Measurements from ENCODE around the gene ANAPC10. TPM values are rescaled to one million over a fixed set of nuclear protein-coding genes. Genes with fewer than 3 reads are reported as not detected.
"Not testable (repeated sequence)": the region's sequence is repeated elsewhere in the genome, so short reads cannot be mapped to it uniquely, and the experiment has no call there.

ANAPC10 gene
- total RNA-seq, 1 donor from 2014 or later, result 26.6 TPM

GRCh38 chr4:145019346-145019745 is 78.7 kb downstream of the ANAPC10 start:
- Histone ChIP-seq H3K9ac (ENCODE audit: low read depth in 1 of 3, low read length in 3 of 3) (no peak overlapping the region), H3K4me1 (ENCODE audit: control insufficient read depth in 3 of 3, insufficient read depth in 3 of 3, low read length in 3 of 3) (no peaks in the 10 kb centered on the region), H3K27me3 (ENCODE audit: control insufficient read depth in 3 of 3, insufficient read depth in 3 of 3, low read length in 3 of 3) (no peaks in the 10 kb centered on the region), H3K4me3 (ENCODE audit: low read length in 3 of 3) (no peak overlapping the region), H3K9me3 (ENCODE audit: control insufficient read depth in 3 of 3, low read length in 3 of 3) (no peaks in the 10 kb centered on the region), H3K36me3 (ENCODE audit: control insufficient read depth in 3 of 3, insufficient read depth in 3 of 3, low read length in 3 of 3) (no peaks in the 10 kb centered on the region), H3K27ac (ENCODE audit: low read depth, low read length) (no peak overlapping the region)

DNA sequence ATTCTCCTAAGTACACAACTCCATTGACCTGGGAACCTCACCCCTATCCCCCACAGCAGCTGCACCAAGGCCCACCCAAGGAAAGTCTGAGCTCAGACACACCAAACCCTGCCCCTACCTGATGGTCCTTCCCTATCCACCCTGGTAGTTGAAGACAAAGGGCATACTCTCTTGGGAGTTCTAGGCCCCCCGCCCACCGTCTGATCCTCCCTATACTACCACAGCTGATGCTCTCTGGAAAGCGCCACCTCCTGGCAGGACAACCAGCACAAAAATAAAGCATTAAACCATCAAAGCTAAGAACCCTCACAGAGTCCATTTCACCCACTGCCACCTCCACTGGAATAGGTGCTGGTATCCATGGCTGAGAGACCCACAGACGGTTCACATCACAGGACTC is 83.6 kb downstream of the ANAPC10 start:
- Histone ChIP-seq H3K36me3 (ENCODE audit: control insufficient read depth in 3 of 3, insufficient read depth in 3 of 3, low read length in 3 of 3) (no peaks in the 10 kb centered on the region), H3K27ac (ENCODE audit: low read depth, low read length) (no peak overlapping the region), H3K4me3 (ENCODE audit: low read length in 3 of 3) (no peak overlapping the region), H3K9ac (ENCODE audit: low read depth in 1 of 3, low read length in 3 of 3) (no peak overlapping the region), H3K9me3 (ENCODE audit: control insufficient read depth in 3 of 3, low read length in 3 of 3) (no peaks in the 10 kb centered on the region), H3K27me3 (ENCODE audit: control insufficient read depth in 3 of 3, insufficient read depth in 3 of 3, low read length in 3 of 3) (no peaks in the 10 kb centered on the region), H3K4me1 (ENCODE audit: control insufficient read depth in 3 of 3, insufficient read depth in 3 of 3, low read length in 3 of 3) (no peaks in the 10 kb centered on the region)

DNA sequence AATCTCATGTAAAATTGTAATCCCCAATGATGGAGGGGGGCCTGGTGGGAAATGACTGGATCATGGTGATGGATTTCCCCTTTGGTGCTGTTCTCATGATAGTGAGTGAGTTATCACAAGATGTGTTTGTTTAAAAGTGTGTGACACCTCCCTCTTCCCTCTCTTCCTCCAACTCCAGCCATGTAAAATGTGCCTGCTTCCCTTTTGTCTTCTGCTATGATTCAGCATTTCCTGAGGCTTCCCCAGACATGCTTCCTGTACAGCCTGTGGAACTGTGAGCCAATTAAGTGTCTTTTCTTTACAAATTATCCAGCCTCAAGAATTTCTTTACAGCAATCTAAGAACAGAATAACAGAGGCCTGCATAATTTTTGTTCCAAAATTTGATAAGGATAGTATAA is 85.2 kb downstream of the ANAPC10 start:
- no peaks in the 10 kb centered on the region for H3K36me3 ChIP-seq (ENCODE audit: control insufficient read depth in 3 of 3, insufficient read depth in 3 of 3, low read length in 3 of 3)
- no peak overlapping the region for H3K27ac ChIP-seq (ENCODE audit: low read depth, low read length)
- no peaks in the 10 kb centered on the region for H3K27me3 ChIP-seq (ENCODE audit: control insufficient read depth in 3 of 3, insufficient read depth in 3 of 3, low read length in 3 of 3)
- H3K4me1 ChIP-seq (ENCODE audit: control insufficient read depth in 3 of 3, insufficient read depth in 3 of 3, low read length in 3 of 3), result no peaks in the 10 kb centered on the region
- no peak overlapping the region for H3K9ac ChIP-seq (ENCODE audit: low read depth in 1 of 3, low read length in 3 of 3)
- no peaks in the 10 kb centered on the region for H3K9me3 ChIP-seq (ENCODE audit: control insufficient read depth in 3 of 3, low read length in 3 of 3)
- no peak overlapping the region for H3K4me3 ChIP-seq (ENCODE audit: low read length in 3 of 3)

DNA sequence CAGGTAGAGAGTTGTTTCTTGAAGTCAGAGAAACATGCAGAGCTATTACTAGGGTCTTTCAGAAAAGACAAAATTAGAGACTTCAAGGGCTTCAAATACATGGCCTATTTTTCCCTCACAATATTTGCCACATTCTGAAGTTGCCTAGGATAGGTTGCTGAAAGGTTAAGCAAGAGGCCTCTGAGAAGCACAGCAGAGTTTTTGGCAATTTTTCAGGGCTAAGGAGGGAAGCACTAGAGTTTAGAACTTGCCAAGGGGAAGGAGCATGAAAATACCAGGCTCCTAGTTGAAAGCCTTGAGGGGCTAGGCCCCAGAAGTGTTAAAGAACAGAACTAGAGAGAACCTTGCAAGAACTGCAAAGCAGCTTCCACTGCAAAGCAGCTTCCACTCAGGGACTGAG is 86.4 kb downstream of the ANAPC10 start:
- Histone ChIP-seq H3K9me3 (ENCODE audit: control insufficient read depth in 3 of 3, low read length in 3 of 3) (no peaks in the 10 kb centered on the region), H3K9ac (ENCODE audit: low read depth in 1 of 3, low read length in 3 of 3) (no peak overlapping the region), H3K4me1 (ENCODE audit: control insufficient read depth in 3 of 3, insufficient read depth in 3 of 3, low read length in 3 of 3) (no peaks in the 10 kb centered on the region), H3K36me3 (ENCODE audit: control insufficient read depth in 3 of 3, insufficient read depth in 3 of 3, low read length in 3 of 3) (no peaks in the 10 kb centered on the region), H3K27ac (ENCODE audit: low read depth, low read length) (no peak overlapping the region), H3K4me3 (ENCODE audit: low read length in 3 of 3) (no peak overlapping the region), H3K27me3 (ENCODE audit: control insufficient read depth in 3 of 3, insufficient read depth in 3 of 3, low read length in 3 of 3) (no peaks in the 10 kb centered on the region)

- not testable (repeated sequence) for H3K4me1 ChIP-seq (ENCODE audit: control insufficient read depth in 3 of 3, insufficient read depth in 3 of 3, low read length in 3 of 3); H3K9ac ChIP-seq (ENCODE audit: low read depth in 1 of 3, low read length in 3 of 3); H3K9me3 ChIP-seq (ENCODE audit: control insufficient read depth in 3 of 3, low read length in 3 of 3); H3K27ac ChIP-seq (ENCODE audit: low read depth, low read length); H3K4me3 ChIP-seq (ENCODE audit: low read length in 3 of 3); H3K36me3 ChIP-seq (ENCODE audit: control insufficient read depth in 3 of 3, insufficient read depth in 3 of 3, low read length in 3 of 3); H3K27me3 ChIP-seq (ENCODE audit: control insufficient read depth in 3 of 3, insufficient read depth in 3 of 3, low read length in 3 of 3)
These were observed 87.7 kb downstream of the ANAPC10 start for GRCh38 chr4:145010315-145010714.

- Histone ChIP-seq H3K9me3 (ENCODE audit: control insufficient read depth in 3 of 3, low read length in 3 of 3) (no peaks in the 10 kb centered on the region), H3K36me3 (ENCODE audit: control insufficient read depth in 3 of 3, insufficient read depth in 3 of 3, low read length in 3 of 3) (no peaks in the 10 kb centered on the region), H3K4me3 (ENCODE audit: low read length in 3 of 3) (no peak overlapping the region), H3K4me1 (ENCODE audit: control insufficient read depth in 3 of 3, insufficient read depth in 3 of 3, low read length in 3 of 3) (no peaks in the 10 kb centered on the region), H3K27me3 (ENCODE audit: control insufficient read depth in 3 of 3, insufficient read depth in 3 of 3, low read length in 3 of 3) (no peaks in the 10 kb centered on the region), H3K27ac (ENCODE audit: low read depth, low read length) (no peak overlapping the region), H3K9ac (ENCODE audit: low read depth in 1 of 3, low read length in 3 of 3) (no peak overlapping the region)
These were observed 94.3 kb downstream of the ANAPC10 start for GRCh38 chr4:145003675-145004074.

DNA sequence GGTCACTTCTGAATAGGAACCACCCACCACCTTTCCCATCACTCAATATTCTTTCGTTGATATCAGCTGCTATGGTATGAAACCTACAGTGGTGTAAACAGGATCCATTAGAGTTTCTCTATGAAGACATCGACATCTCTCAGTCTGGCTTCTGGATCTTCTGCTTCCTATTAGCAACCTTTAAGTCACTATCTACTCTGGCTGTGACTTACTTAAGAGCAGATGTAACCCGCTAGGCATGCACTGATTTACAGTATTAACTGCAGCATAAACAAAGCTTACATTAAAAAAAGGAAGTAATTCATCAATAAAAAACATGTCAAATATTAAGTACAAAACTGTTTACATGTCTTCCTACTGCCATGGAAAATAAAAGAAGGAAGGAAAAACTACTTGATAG is 96.4 kb downstream of the ANAPC10 start:
- Histone ChIP-seq H3K36me3 (ENCODE audit: control insufficient read depth in 3 of 3, insufficient read depth in 3 of 3, low read length in 3 of 3) (no peaks in the 10 kb centered on the region), H3K27me3 (ENCODE audit: control insufficient read depth in 3 of 3, insufficient read depth in 3 of 3, low read length in 3 of 3) (no peaks in the 10 kb centered on the region), H3K4me3 (ENCODE audit: low read length in 3 of 3) (no peak overlapping the region), H3K27ac (ENCODE audit: low read depth, low read length) (no peak overlapping the region), H3K4me1 (ENCODE audit: control insufficient read depth in 3 of 3, insufficient read depth in 3 of 3, low read length in 3 of 3) (no peaks in the 10 kb centered on the region), H3K9me3 (ENCODE audit: control insufficient read depth in 3 of 3, low read length in 3 of 3) (no peaks in the 10 kb centered on the region), H3K9ac (ENCODE audit: low read depth in 1 of 3, low read length in 3 of 3) (no peak overlapping the region)

DNA sequence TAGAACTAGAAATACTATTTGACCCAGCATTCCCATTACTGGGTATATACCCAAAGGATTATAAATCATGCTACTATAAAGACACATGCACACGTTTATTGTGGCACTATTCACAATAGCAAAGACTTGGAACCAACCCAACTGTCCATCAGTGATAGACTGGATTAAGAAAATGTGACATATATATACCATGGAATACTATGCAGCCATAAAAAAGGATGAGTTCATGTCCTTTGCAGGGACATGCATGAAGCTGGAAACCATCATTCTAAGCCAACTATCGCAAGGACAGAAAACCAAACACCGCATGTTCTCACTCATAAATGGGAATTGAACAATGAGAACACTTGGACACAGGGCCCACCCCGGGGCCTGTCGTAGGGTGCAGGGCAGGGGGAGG is 97.3 kb downstream of the ANAPC10 start:
- H3K4me3 ChIP-seq (ENCODE audit: low read length in 3 of 3); H3K9ac ChIP-seq (ENCODE audit: low read depth in 1 of 3, low read length in 3 of 3); H3K36me3 ChIP-seq (ENCODE audit: control insufficient read depth in 3 of 3, insufficient read depth in 3 of 3, low read length in 3 of 3); H3K9me3 ChIP-seq (ENCODE audit: control insufficient read depth in 3 of 3, low read length in 3 of 3); H3K4me1 ChIP-seq (ENCODE audit: control insufficient read depth in 3 of 3, insufficient read depth in 3 of 3, low read length in 3 of 3); H3K27ac ChIP-seq (ENCODE audit: low read depth, low read length); H3K27me3 ChIP-seq (ENCODE audit: control insufficient read depth in 3 of 3, insufficient read depth in 3 of 3, low read length in 3 of 3): not testable (repeated sequence)

- H3K36me3 ChIP-seq (ENCODE audit: control insufficient read depth in 3 of 3, insufficient read depth in 3 of 3, low read length in 3 of 3), result no peaks in the 10 kb centered on the region
- no peak overlapping the region for H3K27ac ChIP-seq (ENCODE audit: low read depth, low read length)
These were observed 108.7 kb downstream of the ANAPC10 start for GRCh38 chr4:144989306-144989705.

DNA sequence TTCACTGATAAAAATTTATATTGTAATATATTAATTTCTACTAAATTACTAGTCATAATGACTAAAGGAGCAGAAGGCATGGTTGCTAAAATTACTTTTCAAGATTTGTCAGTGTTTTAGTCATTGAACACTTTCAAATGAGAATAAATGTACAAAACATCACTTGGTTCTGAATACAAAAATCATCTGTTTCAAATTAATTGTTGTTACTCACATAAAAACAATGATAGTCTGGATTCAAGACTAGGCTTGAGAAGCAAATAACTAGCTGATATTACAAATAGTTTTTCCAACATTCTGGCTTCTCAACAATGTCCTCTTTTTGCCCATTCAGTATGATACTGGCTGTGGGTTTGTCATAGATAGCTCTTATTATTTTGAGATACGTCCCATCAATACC is 112.5 kb downstream of the ANAPC10 start:
- Histone ChIP-seq H3K27ac (ENCODE audit: low read depth, low read length) (no peak overlapping the region), H3K27me3 (ENCODE audit: control insufficient read depth in 3 of 3, insufficient read depth in 3 of 3, low read length in 3 of 3) (no peaks in the 10 kb centered on the region), H3K9ac (ENCODE audit: low read depth in 1 of 3, low read length in 3 of 3) (no peak overlapping the region), H3K4me1 (ENCODE audit: control insufficient read depth in 3 of 3, insufficient read depth in 3 of 3, low read length in 3 of 3) (no peaks in the 10 kb centered on the region), H3K4me3 (ENCODE audit: low read length in 3 of 3) (no peak overlapping the region), H3K36me3 (ENCODE audit: control insufficient read depth in 3 of 3, insufficient read depth in 3 of 3, low read length in 3 of 3) (no peaks in the 10 kb centered on the region), H3K9me3 (ENCODE audit: control insufficient read depth in 3 of 3, low read length in 3 of 3) (no peaks in the 10 kb centered on the region)

More at GRCh38 chr4:144989306-144989705, 108.7 kb downstream of the ANAPC10 start:
- Histone ChIP-seq H3K4me1 (ENCODE audit: control insufficient read depth in 3 of 3, insufficient read depth in 3 of 3, low read length in 3 of 3) (no peaks in the 10 kb centered on the region), H3K27me3 (ENCODE audit: control insufficient read depth in 3 of 3, insufficient read depth in 3 of 3, low read length in 3 of 3) (no peaks in the 10 kb centered on the region), H3K4me3 (ENCODE audit: low read length in 3 of 3) (no peak overlapping the region), H3K9me3 (ENCODE audit: control insufficient read depth in 3 of 3, low read length in 3 of 3) (no peaks in the 10 kb centered on the region), H3K9ac (ENCODE audit: low read depth in 1 of 3, low read length in 3 of 3) (no peak overlapping the region)

DNA sequence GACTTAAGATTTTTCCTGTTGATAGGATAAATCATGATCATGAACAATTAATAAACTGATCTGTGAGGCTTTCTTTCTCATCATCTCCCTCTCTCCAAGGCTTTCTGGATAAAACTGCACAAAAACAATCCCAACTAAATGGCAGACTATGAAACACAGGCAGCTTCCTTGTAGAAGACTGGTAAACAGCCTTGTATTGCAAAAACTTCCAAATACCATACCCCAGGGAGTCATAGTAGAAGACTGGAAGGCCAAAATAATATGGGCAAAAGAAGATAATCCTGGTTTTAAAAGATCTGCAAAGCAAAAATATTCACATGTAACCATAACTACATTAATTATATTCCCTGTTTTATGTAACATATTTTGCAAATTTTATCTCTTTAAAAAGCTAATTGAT is 113.0 kb downstream of the ANAPC10 start:
- no peaks in the 10 kb centered on the region for H3K27me3 ChIP-seq (ENCODE audit: control insufficient read depth in 3 of 3, insufficient read depth in 3 of 3, low read length in 3 of 3)

More for the DNA sequence above, 113.0 kb downstream of the ANAPC10 start:
- no peak overlapping the region for H3K9ac ChIP-seq (ENCODE audit: low read depth in 1 of 3, low read length in 3 of 3)
- no peak overlapping the region for H3K4me3 ChIP-seq (ENCODE audit: low read length in 3 of 3)
- H3K36me3 ChIP-seq (ENCODE audit: control insufficient read depth in 3 of 3, insufficient read depth in 3 of 3, low read length in 3 of 3), result no peaks in the 10 kb centered on the region
- no peaks in the 10 kb centered on the region for H3K9me3 ChIP-seq (ENCODE audit: control insufficient read depth in 3 of 3, low read length in 3 of 3)
- no peak overlapping the region for H3K27ac ChIP-seq (ENCODE audit: low read depth, low read length)
- H3K4me1 ChIP-seq (ENCODE audit: control insufficient read depth in 3 of 3, insufficient read depth in 3 of 3, low read length in 3 of 3), result no peaks in the 10 kb centered on the region

Data from skeletal muscle tissue (tissue), 4 donors.